Stimulated activated CD4-positive, alpha-beta T cell treated with anti-CD3 and anti-CD28 coated beads, Interleukin-15, amount 100 ng/mL, for 48 hours (primary cell): ENCODE data around the gene IFNG-AS1.

Experiments
- DNase-seq, 2 donors: peaks; one replicate each; pipeline ENCODE4 v3.0.0-alpha.2; 2020; ENCODE audit warnings: low read depth in 2 of 2

The IFNG-AS1 gene

GRCh38 chr12:68037616-68038255, 48.5 kb downstream of the IFNG-AS1 start:
- DNase-seq = no peak

GRCh38 chr12:68038650-68039049, 49.4 kb downstream of the IFNG-AS1 start:
- no peak for DNase-seq

DNA sequence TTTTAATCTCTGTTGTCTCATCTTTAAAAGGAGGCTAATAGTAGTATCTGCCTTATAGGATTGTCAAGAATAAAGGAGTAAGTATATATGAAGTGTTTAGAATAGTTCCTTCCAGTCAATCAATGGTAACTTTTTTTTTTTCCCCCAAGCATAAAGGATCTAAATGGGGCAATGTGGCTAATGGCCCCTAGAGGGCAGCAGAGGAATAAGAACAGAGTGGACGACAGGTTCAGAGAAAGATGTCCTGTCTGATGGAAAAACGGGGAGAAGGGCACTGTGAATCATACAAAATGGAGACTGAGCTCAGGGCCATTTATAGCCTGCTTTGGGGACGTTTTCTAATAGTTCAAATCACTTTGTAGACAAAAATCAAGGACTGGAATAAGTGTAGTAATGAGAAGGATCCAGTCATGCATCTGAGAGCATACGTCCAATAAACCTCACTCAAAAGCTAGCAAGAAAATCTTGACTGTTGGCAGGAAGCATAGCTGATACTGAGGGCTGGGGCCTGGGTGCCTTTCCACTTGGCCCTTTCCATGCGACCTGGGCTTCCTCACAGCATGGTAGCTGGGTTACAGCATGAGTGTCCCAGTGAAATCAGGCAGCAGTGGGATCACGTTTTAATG, 51.3 kb downstream of the IFNG-AS1 start:
- DNase-seq = peak; percentile 43 to 48

GRCh38 chr12:68042212-68042699, 53.0 kb downstream of the IFNG-AS1 start:
- DNase-seq = no peak

GRCh38 chr12:68043435-68043834, 54.2 kb downstream of the IFNG-AS1 start:
- no peak for DNase-seq

- DNase-seq = no peak
Measured at GRCh38 chr12:68048648-68049297, 59.5 kb downstream of the IFNG-AS1 start.

DNA sequence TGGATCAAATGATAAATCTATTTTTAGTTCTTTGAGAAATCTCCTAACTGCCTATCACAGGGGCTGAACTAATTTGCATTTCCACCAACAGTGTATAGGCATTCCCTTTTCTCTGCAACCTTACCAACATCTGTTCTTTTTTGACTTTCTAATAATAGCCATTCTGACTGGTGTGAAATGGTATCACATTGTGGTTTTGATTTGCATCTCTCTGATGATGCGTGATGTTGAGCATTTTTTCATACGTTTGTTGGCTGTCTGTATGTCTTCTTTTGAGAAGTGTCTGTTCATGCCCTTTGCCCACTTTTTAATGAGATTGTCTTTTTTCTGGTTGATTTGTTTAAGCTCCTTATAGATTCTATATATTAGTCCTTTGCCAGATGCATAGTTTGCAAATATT, 67.1 kb downstream of the IFNG-AS1 start:
- no peak for DNase-seq

- DNase-seq = no peak
Measured at GRCh38 chr12:68063900-68064590, 74.8 kb downstream of the IFNG-AS1 start.

GRCh38 chr12:68065163-68065562, 75.9 kb downstream of the IFNG-AS1 start:
- no peak for DNase-seq

GRCh38 chr12:68065687-68066086, 76.4 kb downstream of the IFNG-AS1 start:
- no peak for DNase-seq

- DNase-seq = no peak
Measured at GRCh38 chr12:68067762-68068376, 78.6 kb downstream of the IFNG-AS1 start.

DNA sequence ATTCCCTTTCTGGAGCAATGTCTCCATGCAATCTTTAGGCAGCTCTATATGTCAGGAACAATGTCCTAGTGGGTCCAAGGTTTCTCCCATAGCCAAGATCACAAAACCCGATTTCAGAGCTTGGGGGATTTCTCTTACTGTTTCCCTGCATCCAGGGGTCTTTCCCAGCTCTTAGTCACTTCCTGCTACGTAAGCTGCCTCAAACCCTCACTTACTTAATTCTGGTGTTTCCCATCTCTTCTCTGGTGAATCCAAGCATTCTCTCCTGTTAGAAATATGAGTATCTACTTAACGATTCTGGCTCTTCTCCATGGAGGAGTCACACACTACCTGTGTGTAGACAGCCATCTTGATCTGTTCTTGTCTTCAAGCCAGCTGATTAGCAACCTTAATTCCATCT, 80.0 kb downstream of the IFNG-AS1 start:
- DNase-seq = no peak
